Measurements from ENCODE around the gene PLEKHA4. TPM values are rescaled to one million over a fixed set of nuclear protein-coding genes. Genes with fewer than 3 reads are reported as not detected.
A peak's percentile ranks its signal among the peaks of the same experiment; 100 is the strongest.

Gene PLEKHA4
- total and polyA plus RNA-seq, 9 of the 15 experiments (the other 6 are each of a cell fraction or from before 2014, with no cell fraction given): 0.07 to 30.8 (median 11.4) TPM

DNA sequence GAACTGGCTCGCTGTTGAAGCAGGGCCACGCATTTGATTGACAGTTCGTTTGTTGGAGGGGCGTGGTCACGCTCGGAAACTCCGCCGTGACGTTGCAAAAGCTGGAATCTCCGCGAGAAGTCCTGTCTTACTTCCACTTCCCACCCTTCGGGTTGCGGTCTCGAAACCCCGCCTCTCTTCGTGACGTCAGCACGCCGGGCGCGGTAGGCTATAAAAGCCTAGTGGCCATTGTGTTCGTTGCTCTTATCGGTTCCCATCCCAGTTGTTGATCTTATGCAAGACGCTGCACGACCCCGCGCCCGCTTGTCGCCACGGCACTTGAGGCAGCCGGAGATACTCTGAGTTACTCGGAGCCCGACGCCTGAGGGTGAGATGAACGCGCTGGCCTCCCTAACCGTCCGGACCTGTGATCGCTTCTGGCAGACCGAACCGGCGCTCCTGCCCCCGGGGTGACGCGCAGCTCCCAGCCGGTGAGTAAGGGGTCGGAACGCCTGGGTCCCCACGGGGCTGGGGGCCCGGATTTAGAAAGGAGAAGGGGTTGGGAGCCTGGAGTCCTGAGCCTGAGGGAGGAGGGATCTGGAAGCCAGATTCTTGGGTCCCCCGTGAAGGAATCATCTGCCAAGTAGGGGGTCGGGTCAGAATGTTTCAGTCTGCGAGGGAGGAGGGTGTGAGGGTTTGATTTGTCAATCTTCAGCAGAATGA is 3.9 kb upstream of the PLEKHA4 start, which contains the start of gene PPP1R15A (continued):
- TF ChIP-seq, protein P1, sequence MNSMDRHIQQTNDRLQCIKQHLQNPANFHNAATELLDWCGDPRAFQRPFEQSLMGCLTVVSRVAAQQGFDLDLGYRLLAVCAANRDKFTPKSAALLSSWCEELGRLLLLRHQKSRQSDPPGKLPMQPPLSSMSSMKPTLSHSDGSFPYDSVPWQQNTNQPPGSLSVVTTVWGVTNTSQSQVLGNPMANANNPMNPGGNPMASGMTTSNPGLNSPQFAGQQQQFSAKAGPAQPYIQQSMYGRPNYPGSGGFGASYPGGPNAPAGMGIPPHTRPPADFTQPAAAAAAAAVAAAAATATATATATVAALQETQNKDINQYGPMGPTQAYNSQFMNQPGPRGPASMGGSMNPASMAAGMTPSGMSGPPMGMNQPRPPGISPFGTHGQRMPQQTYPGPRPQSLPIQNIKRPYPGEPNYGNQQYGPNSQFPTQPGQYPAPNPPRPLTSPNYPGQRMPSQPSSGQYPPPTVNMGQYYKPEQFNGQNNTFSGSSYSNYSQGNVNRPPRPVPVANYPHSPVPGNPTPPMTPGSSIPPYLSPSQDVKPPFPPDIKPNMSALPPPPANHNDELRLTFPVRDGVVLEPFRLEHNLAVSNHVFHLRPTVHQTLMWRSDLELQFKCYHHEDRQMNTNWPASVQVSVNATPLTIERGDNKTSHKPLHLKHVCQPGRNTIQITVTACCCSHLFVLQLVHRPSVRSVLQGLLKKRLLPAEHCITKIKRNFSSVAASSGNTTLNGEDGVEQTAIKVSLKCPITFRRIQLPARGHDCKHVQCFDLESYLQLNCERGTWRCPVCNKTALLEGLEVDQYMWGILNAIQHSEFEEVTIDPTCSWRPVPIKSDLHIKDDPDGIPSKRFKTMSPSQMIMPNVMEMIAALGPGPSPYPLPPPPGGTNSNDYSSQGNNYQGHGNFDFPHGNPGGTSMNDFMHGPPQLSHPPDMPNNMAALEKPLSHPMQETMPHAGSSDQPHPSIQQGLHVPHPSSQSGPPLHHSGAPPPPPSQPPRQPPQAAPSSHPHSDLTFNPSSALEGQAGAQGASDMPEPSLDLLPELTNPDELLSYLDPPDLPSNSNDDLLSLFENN (IDR thresholded peaks at IDR 0.05; ENCODE audit: low read depth in 2 of 2, low read length in 2 of 2): peak in 1 of 2 experiments; percentile 86; a peak in 1 of 4 replicates
- TF ChIP-seq, protein P2, sequence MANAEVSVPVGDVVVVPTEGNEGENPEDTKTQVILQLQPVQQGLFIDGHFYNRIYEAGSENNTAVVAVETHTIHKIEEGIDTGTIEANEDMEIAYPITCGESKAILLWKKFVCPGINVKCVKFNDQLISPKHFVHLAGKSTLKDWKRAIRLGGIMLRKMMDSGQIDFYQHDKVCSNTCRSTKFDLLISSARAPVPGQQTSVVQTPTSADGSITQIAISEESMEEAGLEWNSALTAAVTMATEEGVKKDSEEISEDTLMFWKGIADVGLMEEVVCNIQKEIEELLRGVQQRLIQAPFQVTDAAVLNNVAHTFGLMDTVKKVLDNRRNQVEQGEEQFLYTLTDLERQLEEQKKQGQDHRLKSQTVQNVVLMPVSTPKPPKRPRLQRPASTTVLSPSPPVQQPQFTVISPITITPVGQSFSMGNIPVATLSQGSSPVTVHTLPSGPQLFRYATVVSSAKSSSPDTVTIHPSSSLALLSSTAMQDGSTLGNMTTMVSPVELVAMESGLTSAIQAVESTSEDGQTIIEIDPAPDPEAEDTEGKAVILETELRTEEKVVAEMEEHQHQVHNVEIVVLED (CRISPR knock-in tag; IDR thresholded peaks at IDR 0.05): peak; percentile 68
- TF ChIP-seq SOX6 (IDR thresholded peaks at IDR 0.05) (peak; percentile 91), STAG1 (CRISPR knock-in tag; IDR thresholded peaks at IDR 0.05; ENCODE audit: borderline replicate concordance) (peak; percentile 34; the same call in 1 of the 2 replicates), YY1 (IDR thresholded peaks at IDR 0.05; ENCODE audit: borderline replicate concordance in 1 of 3, control insufficient read depth in 1 of 3, extremely low read depth in 1 of 3, insufficient read depth in 3 of 3, insufficient read length in 1 of 3, insufficient replicate concordance in 2 of 3, low read depth in 1 of 3, low read length in 2 of 3) (peak in 2 of 3 experiments; percentile 82 to 90), CBFB (CRISPR knock-in tag; IDR thresholded peaks at IDR 0.05) (peak; percentile 91; the same call in 1 of the 2 replicates), ZNF830 (CRISPR knock-in tag; IDR thresholded peaks at IDR 0.05) (peak; percentile 84; the same call in 1 of the 2 replicates), GTF2E2 (tag; IDR thresholded peaks at IDR 0.05) (peak; percentile 94), ZNF766 (CRISPR knock-in tag; conservative IDR thresholded peaks at IDR 0.05) (peak; percentile 71; the same call in 1 of the 2 replicates), MYNN (IDR thresholded peaks at IDR 0.05) (peak; percentile 46; the same call in 1 of the 2 replicates), MYNN (CRISPR knock-in tag; IDR thresholded peaks at IDR 0.05) (no peak), GATAD2A (IDR thresholded peaks at IDR 0.05) (peak; percentile 43; the same call in 1 of the 2 replicates), CCNT2 (IDR thresholded peaks at IDR 0.05; ENCODE audit: borderline replicate concordance, extremely low read depth, insufficient read length, low read depth, low read length) (peak; percentile 72), ZNF717 (CRISPR knock-in tag; IDR thresholded peaks at IDR 0.05) (no peak)
- TF ChIP-seq, protein P3, sequence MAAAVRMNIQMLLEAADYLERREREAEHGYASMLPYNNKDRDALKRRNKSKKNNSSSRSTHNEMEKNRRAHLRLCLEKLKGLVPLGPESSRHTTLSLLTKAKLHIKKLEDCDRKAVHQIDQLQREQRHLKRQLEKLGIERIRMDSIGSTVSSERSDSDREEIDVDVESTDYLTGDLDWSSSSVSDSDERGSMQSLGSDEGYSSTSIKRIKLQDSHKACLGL (CRISPR knock-in tag; IDR thresholded peaks at IDR 0.05; ENCODE audit: borderline replicate concordance, poor library complexity, severe bottlenecking): no peak
- TF ChIP-seq, protein P4, sequence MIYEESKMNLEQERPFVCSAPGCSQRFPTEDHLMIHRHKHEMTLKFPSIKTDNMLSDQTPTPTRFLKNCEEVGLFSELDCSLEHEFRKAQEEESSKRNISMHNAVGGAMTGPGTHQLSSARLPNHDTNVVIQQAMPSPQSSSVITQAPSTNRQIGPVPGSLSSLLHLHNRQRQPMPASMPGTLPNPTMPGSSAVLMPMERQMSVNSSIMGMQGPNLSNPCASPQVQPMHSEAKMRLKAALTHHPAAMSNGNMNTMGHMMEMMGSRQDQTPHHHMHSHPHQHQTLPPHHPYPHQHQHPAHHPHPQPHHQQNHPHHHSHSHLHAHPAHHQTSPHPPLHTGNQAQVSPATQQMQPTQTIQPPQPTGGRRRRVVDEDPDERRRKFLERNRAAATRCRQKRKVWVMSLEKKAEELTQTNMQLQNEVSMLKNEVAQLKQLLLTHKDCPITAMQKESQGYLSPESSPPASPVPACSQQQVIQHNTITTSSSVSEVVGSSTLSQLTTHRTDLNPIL (CRISPR knock-in tag; IDR thresholded peaks at IDR 0.05): no peak
- TF ChIP-seq, protein P5, sequence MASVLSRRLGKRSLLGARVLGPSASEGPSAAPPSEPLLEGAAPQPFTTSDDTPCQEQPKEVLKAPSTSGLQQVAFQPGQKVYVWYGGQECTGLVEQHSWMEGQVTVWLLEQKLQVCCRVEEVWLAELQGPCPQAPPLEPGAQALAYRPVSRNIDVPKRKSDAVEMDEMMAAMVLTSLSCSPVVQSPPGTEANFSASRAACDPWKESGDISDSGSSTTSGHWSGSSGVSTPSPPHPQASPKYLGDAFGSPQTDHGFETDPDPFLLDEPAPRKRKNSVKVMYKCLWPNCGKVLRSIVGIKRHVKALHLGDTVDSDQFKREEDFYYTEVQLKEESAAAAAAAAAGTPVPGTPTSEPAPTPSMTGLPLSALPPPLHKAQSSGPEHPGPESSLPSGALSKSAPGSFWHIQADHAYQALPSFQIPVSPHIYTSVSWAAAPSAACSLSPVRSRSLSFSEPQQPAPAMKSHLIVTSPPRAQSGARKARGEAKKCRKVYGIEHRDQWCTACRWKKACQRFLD (CRISPR knock-in tag; IDR thresholded peaks at IDR 0.05): no peak
